Measurements from ENCODE around the gene ZIC4. TPM values are rescaled to one million over a fixed set of nuclear protein-coding genes. Genes with fewer than 3 reads are reported as not detected.
A peak's percentile ranks its signal among the peaks of the same experiment; 100 is the strongest.

Gene ZIC4
- total and polyA plus RNA-seq, 2 of the 8 experiments (the other 6 are each of a cell fraction or from before 2014, with no cell fraction given) = 0.03 to 0.13 TPM

DNA sequence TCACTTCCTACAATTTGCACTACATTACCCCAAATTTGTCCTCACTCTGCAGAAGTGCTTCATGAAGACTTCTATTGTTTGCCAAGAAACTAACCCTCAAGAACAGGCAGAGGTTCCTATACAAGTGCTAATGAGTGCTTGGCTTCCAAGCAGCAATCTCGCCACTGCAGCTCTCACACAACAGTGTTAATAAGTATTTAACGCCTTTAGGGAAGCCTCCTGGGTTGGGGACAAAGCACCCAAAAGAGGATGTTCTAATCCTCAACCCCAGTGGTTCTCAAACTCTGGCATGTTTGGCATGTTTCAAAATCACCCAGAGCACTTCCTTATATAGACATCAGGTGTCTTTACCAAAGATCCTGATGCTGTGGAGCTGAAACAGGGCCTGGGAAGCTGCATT is 64.6 kb downstream of the ZIC4 start:
- Histone ChIP-seq H3K56ac (replicated peaks; ENCODE audit: insufficient read length, low read depth, low read length) (no peak overlapping the region), H2BK120ac (replicated peaks; ENCODE audit: low read depth, low read length) (no peak overlapping the region), H4K5ac (ENCODE audit: insufficient read length, low read depth, low read length) (no peak overlapping the region), H3K14ac (ENCODE audit: insufficient read length) (no peak overlapping the region), H3K4me2 (ENCODE audit: insufficient read depth in 1 of 2, low read depth in 2 of 2, low read length in 2 of 2) (0 out of 4 replicates have a peak overlapping the region, but pooled peaks of 1 of the 2 experiments have one; percentile 5), H2BK5ac (ENCODE audit: low read depth, low read length) (peak overlapping the region; percentile 5; the same call in 1 of the 2 replicates), H3K36me3 (ENCODE audit: control insufficient read depth in 2 of 4, insufficient read depth in 4 of 4, low read length in 3 of 4) (no peaks in the 10 kb centered on the region), H2BK12ac (ENCODE audit: low read depth, low read length) (no peak overlapping the region), H3K79me1 (ENCODE audit: low read depth, low read length) (no peaks in the 10 kb centered on the region), H2AK5ac (ENCODE audit: low read depth, low read length) (no peak overlapping the region), H3K23me2 (ENCODE audit: low read depth, low read length) (no peaks in the 10 kb centered on the region), H2BK20ac (ENCODE audit: low read length) (no peak overlapping the region), H3K18ac (ENCODE audit: extremely low read depth, low read length) (no peak overlapping the region), H3K4ac (replicated peaks; ENCODE audit: insufficient read length, low read depth, low read length) (no peak overlapping the region), H3K27ac (ENCODE audit: low read depth, low read length) (peak overlapping the region; percentile 12; the same call in 1 of the 2 replicates), H4K91ac (replicated peaks; ENCODE audit: insufficient read length, low read length) (no peak overlapping the region), H3K4me3 (ENCODE audit: extremely low read depth in 1 of 4, insufficient read depth in 2 of 4, low read depth in 3 of 4, low read length in 4 of 4) (no peak overlapping the region), H3K4me1 (replicated peaks in 1 of 4; ENCODE audit: control insufficient read depth in 3 of 4, insufficient read depth in 4 of 4, low read length in 3 of 4) (peaks cover 0 to 9% (median 0%) of the 10 kb centered on the region in 4 experiments; a peak in 2 of 7 replicates), H3K23ac (ENCODE audit: insufficient read length) (no peak overlapping the region), H2BK15ac (ENCODE audit: low read length) (no peak overlapping the region), H4K20me1 (replicated peaks in 1 of 2; ENCODE audit: control insufficient read depth in 1 of 2, insufficient read depth in 2 of 2, low read length in 2 of 2) (no peaks in the 10 kb centered on the region), H3K27me3 (replicated peaks in 1 of 4; ENCODE audit: control insufficient read depth in 3 of 4, extremely low read depth in 1 of 4, insufficient read depth in 3 of 4, low read length in 3 of 4) (no peaks in the 10 kb centered on the region), H3K9ac (replicated peaks in 1 of 4; ENCODE audit: extremely low read depth in 1 of 4, low read depth in 3 of 4, low read length in 3 of 4) (no peak overlapping the region), H2AFZ (ENCODE audit: low read length) (no peak overlapping the region), H3K79me2 (ENCODE audit: control insufficient read depth in 1 of 2, insufficient read depth in 2 of 2, low read length in 2 of 2) (no peaks in the 10 kb centered on the region), H4K8ac (ENCODE audit: extremely low read depth, insufficient read depth, low read length) (no peak overlapping the region), H3K9me3 (ENCODE audit: insufficient read depth in 2 of 2, low read depth in 1 of 2, low read length in 1 of 2) (no peaks in the 10 kb centered on the region)
- CTCF ChIA-PET (ENCODE audit: partially characterized antibody) = interaction anchor here (0.7 to 2.9 kb wide), 7 partner anchors 12 to 360 kb away, joined by 3 to 9 read pairs (median 4); no protein-coding TSS in a partner anchor
- 11% methylated on average over 2 of the region's 2 CpGs; no CpG with 5 or more reads in 1 of the 2 experiments for WGBS, 2 experiments (ENCODE audit: extremely low coverage in 1 of 2, insufficient coverage in 1 of 2, insufficient read length in 1 of 2, insufficient replicate concordance in 2 of 2, low coverage in 1 of 2, low lambda C conversion rate in 2 of 2, missing lambda C conversion rate in 1 of 2)
- POLR2A ChIA-PET (ENCODE audit: partially characterized antibody) = interaction anchor here (0.8 to 1.4 kb wide), 2 partner anchors 14 to 16 kb away, joined by 3 read pairs; no protein-coding TSS in a partner anchor
- DNase-seq (ENCODE audit: low read depth in 1 of 2, low spot score in 2 of 2) (peak in 1 of 2 experiments; percentile 79), FAIRE-seq (peak; percentile 100)
- TF ChIP-seq, protein P1, sequence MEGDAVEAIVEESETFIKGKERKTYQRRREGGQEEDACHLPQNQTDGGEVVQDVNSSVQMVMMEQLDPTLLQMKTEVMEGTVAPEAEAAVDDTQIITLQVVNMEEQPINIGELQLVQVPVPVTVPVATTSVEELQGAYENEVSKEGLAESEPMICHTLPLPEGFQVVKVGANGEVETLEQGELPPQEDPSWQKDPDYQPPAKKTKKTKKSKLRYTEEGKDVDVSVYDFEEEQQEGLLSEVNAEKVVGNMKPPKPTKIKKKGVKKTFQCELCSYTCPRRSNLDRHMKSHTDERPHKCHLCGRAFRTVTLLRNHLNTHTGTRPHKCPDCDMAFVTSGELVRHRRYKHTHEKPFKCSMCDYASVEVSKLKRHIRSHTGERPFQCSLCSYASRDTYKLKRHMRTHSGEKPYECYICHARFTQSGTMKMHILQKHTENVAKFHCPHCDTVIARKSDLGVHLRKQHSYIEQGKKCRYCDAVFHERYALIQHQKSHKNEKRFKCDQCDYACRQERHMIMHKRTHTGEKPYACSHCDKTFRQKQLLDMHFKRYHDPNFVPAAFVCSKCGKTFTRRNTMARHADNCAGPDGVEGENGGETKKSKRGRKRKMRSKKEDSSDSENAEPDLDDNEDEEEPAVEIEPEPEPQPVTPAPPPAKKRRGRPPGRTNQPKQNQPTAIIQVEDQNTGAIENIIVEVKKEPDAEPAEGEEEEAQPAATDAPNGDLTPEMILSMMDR (IDR thresholded peaks at IDR 0.05; ENCODE audit: control extremely low read depth in 1 of 3, insufficient read depth in 1 of 3, low read depth in 1 of 3, low read length in 3 of 3) = no peak
- TF ChIP-seq RBBP5 (IDR thresholded peaks at IDR 0.05; ENCODE audit: borderline replicate concordance, low read depth, low read length) (no peak), EP300 (IDR thresholded peaks at IDR 0.05; ENCODE audit: borderline replicate concordance in 1 of 2, low read depth in 2 of 2, low read length in 2 of 2) (peak in 1 of 2 experiments; percentile 60; a peak in 1 of 3 replicates), NANOG (IDR thresholded peaks at IDR 0.05; ENCODE audit: insufficient read depth, low read depth, low read length, poor library complexity, severe bottlenecking) (peak; percentile 83), TEAD4 (IDR thresholded peaks at IDR 0.05; ENCODE audit: low read depth, low read length) (peak; percentile 63; the same call in 1 of the 2 replicates), RXRA (IDR thresholded peaks at IDR 0.05; ENCODE audit: insufficient read depth, low read depth, low read length) (no peak)
- TF ChIP-seq, protein P2, sequence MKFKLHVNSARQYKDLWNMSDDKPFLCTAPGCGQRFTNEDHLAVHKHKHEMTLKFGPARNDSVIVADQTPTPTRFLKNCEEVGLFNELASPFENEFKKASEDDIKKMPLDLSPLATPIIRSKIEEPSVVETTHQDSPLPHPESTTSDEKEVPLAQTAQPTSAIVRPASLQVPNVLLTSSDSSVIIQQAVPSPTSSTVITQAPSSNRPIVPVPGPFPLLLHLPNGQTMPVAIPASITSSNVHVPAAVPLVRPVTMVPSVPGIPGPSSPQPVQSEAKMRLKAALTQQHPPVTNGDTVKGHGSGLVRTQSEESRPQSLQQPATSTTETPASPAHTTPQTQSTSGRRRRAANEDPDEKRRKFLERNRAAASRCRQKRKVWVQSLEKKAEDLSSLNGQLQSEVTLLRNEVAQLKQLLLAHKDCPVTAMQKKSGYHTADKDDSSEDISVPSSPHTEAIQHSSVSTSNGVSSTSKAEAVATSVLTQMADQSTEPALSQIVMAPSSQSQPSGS (IDR thresholded peaks at IDR 0.05; ENCODE audit: low read length) = peak; percentile 83

Data from H1 (cell line).